Esophagus (tissue), 2 donors: Measurements from ENCODE around the gene RPS24. TPM values are rescaled to one million over a fixed set of nuclear protein-coding genes. Genes with fewer than 3 reads are reported as not detected.

Source experiments
- H3K27ac ChIP-seq, 2 donors: one replicate each; pipeline ENCODE4 v1.5.1; 2013; ENCODE audit warnings: low read depth in 2 of 2, mild to moderate bottlenecking in 2 of 2, inconsistent platforms in 1 of 2, low read length in 1 of 2, moderate library complexity in 1 of 2
- H3K27me3 ChIP-seq, 2 donors: one replicate each; pipeline ENCODE4 v1.6.1; 2013; ENCODE audit warnings: low read length in 2 of 2, control low read depth in 1 of 2, mild to moderate bottlenecking in 1 of 2; ENCODE audit not compliant: insufficient read depth in 2 of 2, control insufficient read depth in 1 of 2
- H3K36me3 ChIP-seq, 2 donors: one replicate each; pipeline ENCODE4 v1.6.1; 2013; ENCODE audit warnings: low read length in 1 of 2; ENCODE audit not compliant: control insufficient read depth in 2 of 2, insufficient read depth in 2 of 2
- H3K4me1 ChIP-seq, 2 donors: one replicate each; pipeline ENCODE4 v1.6.1; 2013; ENCODE audit warnings: low read length in 1 of 2; ENCODE audit not compliant: control insufficient read depth in 2 of 2, insufficient read depth in 2 of 2
- H3K4me3 ChIP-seq, 2 donors: one replicate each; pipeline ENCODE4 v1.5.1; 2013; ENCODE audit warnings: low read length in 2 of 2, mild to moderate bottlenecking in 2 of 2, low read depth in 1 of 2, moderate library complexity in 1 of 2
- H3K9me3 ChIP-seq, 2 donors: one replicate each; pipeline ENCODE4 v1.6.1; 2013; ENCODE audit warnings: mild to moderate bottlenecking in 2 of 2, low read depth in 1 of 2, low read length in 1 of 2, moderate library complexity in 1 of 2; ENCODE audit not compliant: control insufficient read depth in 2 of 2, insufficient read depth in 1 of 2
- WGBS, 2 donors: extraction: QIAGEN DNeasy Blood & Tissue Kit; methylation state at CpG; one replicate each; pipeline ENCODE4 v1.1.7; 2013; 5-methylcytosine and 5-hydroxymethylcytosine counted together
- polyA plus RNA-seq, 2 donors: library from polyadenylated mRNA; stranded (reverse); fragments of 200-250 nt; gene quantifications; one replicate each; pipeline ENCODE4 v1.2.3, GENCODE V29; 2013
- donor health status: healthy with polysubstance abuse.
- donor health status: Bipolar disorder and iron deficiency.

Gene RPS24
- polyA plus RNA-seq, 2 donors: 5,326 to 6,767 TPM

GRCh38 chr10:78038105-78038504, 4.4 kb downstream of the RPS24 start:
- Histone ChIP-seq H3K27ac (no peak overlapping the region), H3K4me1 (peaks cover 0 to 3% of the 10 kb centered on the region in 2 donors), H3K36me3 (peaks cover 18 to 50% of the 10 kb centered on the region in 2 donors), H3K9me3 (no peaks in the 10 kb centered on the region), H3K4me3 (no peak overlapping the region), H3K27me3 (no peaks in the 10 kb centered on the region)
- 57 to 63% methylated on average over 2 of the region's 2 CpGs for WGBS, 2 donors

DNA sequence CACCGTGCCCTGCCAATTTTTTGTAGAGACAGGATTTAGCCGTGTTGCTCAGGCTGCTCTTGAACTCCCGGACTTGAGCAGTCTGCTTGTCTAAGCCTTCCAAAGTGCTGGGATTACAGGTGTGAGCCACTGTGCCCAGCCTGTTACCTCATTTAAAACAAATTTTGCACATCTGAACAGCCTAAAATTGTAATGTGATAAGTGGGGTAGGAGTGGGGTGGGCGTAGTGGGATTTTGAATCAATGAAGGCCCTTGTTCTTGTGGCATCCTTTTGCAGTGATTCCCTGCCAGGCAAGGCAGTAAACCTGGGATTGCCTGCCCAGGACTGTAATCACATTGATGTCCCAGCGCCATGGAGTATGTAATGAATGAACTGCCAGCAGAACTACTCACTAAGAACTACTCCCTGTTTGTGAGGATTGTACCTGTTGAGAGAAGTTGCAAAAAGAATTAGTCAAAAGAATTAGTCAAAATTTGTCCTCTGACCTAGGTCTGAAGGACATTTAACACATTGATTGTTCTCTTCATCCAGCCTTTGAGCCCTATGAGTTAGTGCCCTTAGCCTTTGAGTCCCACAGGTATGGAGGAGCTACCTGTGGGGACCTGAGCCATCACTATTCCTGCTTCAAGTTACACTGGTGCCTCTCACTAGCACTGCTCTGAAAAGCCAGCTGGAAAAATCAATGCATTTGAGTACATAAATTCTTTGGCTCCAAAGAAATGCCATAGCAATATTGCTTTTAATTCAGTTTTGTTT, 5.3 kb downstream of the RPS24 start:
- H3K9me3 ChIP-seq: no peaks in the 10 kb centered on the region
- H3K4me1 ChIP-seq: peaks cover 0 to 3% of the 10 kb centered on the region in 2 donors
- no peaks in the 10 kb centered on the region for H3K27me3 ChIP-seq
- peak overlapping the region in 1 of 2 donors; percentile 28 for H3K27ac ChIP-seq
- peaks cover 18 to 50% of the 10 kb centered on the region in 2 donors for H3K36me3 ChIP-seq
- no peak overlapping the region for H3K4me3 ChIP-seq
- WGBS, 2 donors: 73 to 75% methylated on average over 5 of the region's 5 CpGs

GRCh38 chr10:78039743-78040142, 6.1 kb downstream of the RPS24 start:
- 67 to 71% methylated on average over 3 of the region's 3 CpGs for WGBS, 2 donors
- peaks cover 0 to 7% of the 10 kb centered on the region in 2 donors for H3K4me1 ChIP-seq
- no peaks in the 10 kb centered on the region for H3K27me3 ChIP-seq
- H3K36me3 ChIP-seq: peaks cover 18 to 50% of the 10 kb centered on the region in 2 donors
- no peaks in the 10 kb centered on the region for H3K9me3 ChIP-seq
- H3K27ac ChIP-seq: no peak overlapping the region
- no peak overlapping the region for H3K4me3 ChIP-seq

GRCh38 chr10:78041170-78042057, 7.8 kb downstream of the RPS24 start:
- Histone ChIP-seq H3K27me3 (no peaks in the 10 kb centered on the region), H3K27ac (no peak overlapping the region), H3K9me3 (no peaks in the 10 kb centered on the region), H3K36me3 (peaks cover 18 to 43% of the 10 kb centered on the region in 2 donors), H3K4me1 (peaks cover 0 to 7% of the 10 kb centered on the region in 2 donors), H3K4me3 (no peak overlapping the region)
- 68 to 69% methylated on average over 5 of the region's 5 CpGs for WGBS, 2 donors

- Histone ChIP-seq H3K27ac (peak overlapping the region in 1 of 2 donors; percentile 9), H3K4me1 (peaks cover 0 to 7% of the 10 kb centered on the region in 2 donors), H3K9me3 (no peaks in the 10 kb centered on the region), H3K36me3 (peaks cover 18 to 38% of the 10 kb centered on the region in 2 donors), H3K27me3 (no peaks in the 10 kb centered on the region), H3K4me3 (no peak overlapping the region)
- 79% methylated on average over 2 of the region's 2 CpGs for WGBS, 2 donors
Measured at GRCh38 chr10:78042058-78042751, 8.5 kb downstream of the RPS24 start.

DNA sequence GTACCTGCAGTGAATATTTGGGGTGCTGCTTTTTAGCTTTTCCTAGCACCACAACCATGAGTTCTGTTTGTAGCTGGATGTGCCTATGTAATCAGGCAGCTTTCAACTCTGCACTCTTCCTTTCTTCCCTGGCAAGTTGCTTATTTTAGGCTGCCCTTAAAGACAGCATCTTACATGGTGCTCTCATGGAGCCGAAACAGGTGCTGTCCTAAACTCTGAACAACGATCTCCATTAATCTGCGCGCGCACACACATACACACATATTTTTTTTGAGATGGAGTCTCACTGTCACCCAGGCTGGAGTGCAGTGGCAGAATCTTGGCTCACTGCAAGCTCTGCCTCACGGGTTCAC, 9.1 kb downstream of the RPS24 start:
- H3K27ac ChIP-seq: peak overlapping the region in 1 of 2 donors; percentile 9
- H3K36me3 ChIP-seq: peaks cover 18 to 36% of the 10 kb centered on the region in 2 donors
- H3K4me3 ChIP-seq: no peak overlapping the region
- no peaks in the 10 kb centered on the region for H3K27me3 ChIP-seq
- 96% methylated on average over 6 of the region's 6 CpGs for WGBS, 2 donors
- peaks cover 0 to 7% of the 10 kb centered on the region in 2 donors for H3K4me1 ChIP-seq
- H3K9me3 ChIP-seq: no peaks in the 10 kb centered on the region

GRCh38 chr10:78044179-78044578, 10.5 kb downstream of the RPS24 start:
- H3K4me1 ChIP-seq: peaks cover 0 to 4% of the 10 kb centered on the region in 2 donors

GRCh38 chr10:78044699-78045098, 11.0 kb downstream of the RPS24 start:
- H3K4me3 ChIP-seq: no peak overlapping the region
- peaks cover 12 to 26% of the 10 kb centered on the region in 2 donors for H3K36me3 ChIP-seq
- peak overlapping the region in 1 of 2 donors; percentile 31 for H3K27ac ChIP-seq
- no peaks in the 10 kb centered on the region for H3K27me3 ChIP-seq
- 58 to 60% methylated on average over 10 of the region's 10 CpGs for WGBS, 2 donors
- H3K9me3 ChIP-seq: no peaks in the 10 kb centered on the region
- peaks cover 0 to 4% of the 10 kb centered on the region in 2 donors for H3K4me1 ChIP-seq

More at GRCh38 chr10:78044179-78044578, 10.5 kb downstream of the RPS24 start:
- Histone ChIP-seq H3K36me3 (peaks cover 15 to 28% of the 10 kb centered on the region in 2 donors), H3K4me3 (no peak overlapping the region), H3K9me3 (no peaks in the 10 kb centered on the region), H3K27ac (no peak overlapping the region), H3K27me3 (no peaks in the 10 kb centered on the region)

DNA sequence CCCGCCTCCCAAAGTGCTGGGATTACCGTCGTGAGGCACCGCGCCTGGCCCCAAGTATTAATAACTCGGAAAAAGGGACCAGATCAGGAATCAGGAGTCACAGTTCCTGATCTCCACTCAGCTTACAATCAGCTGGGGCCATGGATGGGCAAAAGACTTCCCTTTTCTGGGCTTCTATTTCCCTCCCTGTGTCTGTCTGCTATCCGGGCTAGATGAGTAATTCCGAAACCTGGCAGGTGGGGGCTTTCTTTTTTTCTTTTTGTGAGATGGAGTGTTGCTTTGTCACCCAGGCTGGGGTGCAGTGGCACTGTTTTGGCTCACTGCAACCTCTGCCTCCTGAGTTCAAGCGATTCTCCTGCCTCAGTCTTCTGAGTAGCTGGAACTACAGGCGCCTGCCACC, 11.6 kb downstream of the RPS24 start:
- WGBS, 2 donors: 63 to 65% methylated on average over 10 of the region's 10 CpGs
- H3K4me3 ChIP-seq: no peak overlapping the region
- no peaks in the 10 kb centered on the region for H3K9me3 ChIP-seq
- H3K27ac ChIP-seq: peak overlapping the region in 1 of 2 donors; percentile 50
- peaks cover 0 to 4% of the 10 kb centered on the region in 2 donors for H3K4me1 ChIP-seq
- H3K36me3 ChIP-seq: peaks cover 11 to 24% of the 10 kb centered on the region in 2 donors
- no peaks in the 10 kb centered on the region for H3K27me3 ChIP-seq
